Measurements from ENCODE around the gene AP1S1. TPM values are rescaled to one million over a fixed set of nuclear protein-coding genes. Genes with fewer than 3 reads are reported as not detected.

Gene AP1S1
- total and polyA plus RNA-seq, 2 donors (not counting 1 experiment from before 2014, with no cell fraction given): 10.3 to 16.3 TPM

- POLR2A ChIA-PET: no interaction called here
- no peak overlapping the region for H3K27ac Mint-ChIP-seq
- WGBS (ENCODE audit: insufficient coverage): 100% methylated on average over 4 of the region's 5 CpGs
Observed at GRCh38 chr7:101111261-101111660, 43.0 kb upstream of the AP1S1 start.

GRCh38 chr7:101112233-101112632 lies 42.0 kb upstream of the AP1S1 start:
- peaks cover 0 to 3% (median 0%) of the 10 kb centered on the region in 3 donors for H3K9me3 ChIP-seq (ENCODE audit: control extremely low read depth in 1 of 3, control insufficient read depth in 2 of 3, insufficient read depth in 1 of 3, low read length in 2 of 3)
- H3K27me3 Mint-ChIP-seq: peaks cover 14% of the 10 kb centered on the region

More at GRCh38 chr7:101111261-101111660, 43.0 kb upstream of the AP1S1 start:
- Histone ChIP-seq H2AFZ (ENCODE audit: insufficient read depth, low read depth, low read length, poor library complexity, severe bottlenecking) (no peak overlapping the region), H3K4me1 (ENCODE audit: control insufficient read depth in 2 of 2, insufficient read depth in 2 of 2, low read length in 2 of 2) (no peaks in the 10 kb centered on the region), H3K4me2 (replicated peaks; ENCODE audit: low read depth, low read length, poor library complexity, severe bottlenecking) (no peak overlapping the region), H3K36me3 (replicated peaks in 1 of 2; ENCODE audit: control extremely low read depth in 1 of 2, control insufficient read depth in 1 of 2, extremely low read depth in 1 of 2, insufficient read depth in 2 of 2, low read length in 1 of 2) (no peaks in the 10 kb centered on the region), H3K4me3 (ENCODE audit: control extremely low read depth in 1 of 5, extremely low read depth in 1 of 5, insufficient read depth in 1 of 5, low read depth in 2 of 5, low read length in 4 of 5) (no peak overlapping the region), H3K79me2 (ENCODE audit: control insufficient read depth, insufficient read depth, low read length) (no peaks in the 10 kb centered on the region), H3K27ac (ENCODE audit: low read length in 2 of 2) (no peak overlapping the region), H3K9me3 (ENCODE audit: control extremely low read depth in 1 of 3, control insufficient read depth in 2 of 3, insufficient read depth in 1 of 3, low read length in 2 of 3) (peaks cover 0 to 3% (median 0%) of the 10 kb centered on the region in 3 donors), H3K9ac (ENCODE audit: low read length) (no peak overlapping the region), H4K20me1 (ENCODE audit: control insufficient read depth, insufficient read depth, low read length, poor library complexity, severe bottlenecking) (no peaks in the 10 kb centered on the region), H3K27me3 (replicated peaks in 1 of 4; ENCODE audit: control extremely low read depth in 1 of 4, control insufficient read depth in 3 of 4, insufficient read depth in 4 of 4, low read length in 3 of 4) (no peaks in the 10 kb centered on the region)
- TF ChIP-seq CTCF (IDR thresholded peaks at IDR 0.05) (no peak), EZH2 (IDR thresholded peaks at IDR 0.05; ENCODE audit: borderline replicate concordance, insufficient read depth, low read depth, low read length, poor library complexity, severe bottlenecking) (no peak)
- intact Hi-C loops (cut with micrococcal nuclease): no loop called here
- H3K27me3 Mint-ChIP-seq: peaks cover 15% of the 10 kb centered on the region
- ATAC-seq (ENCODE audit: low read depth) (no peak), DNase-seq (no peak)
- no peak overlapping the region for H3K4me3 Mint-ChIP-seq
- CTCF ChIA-PET: interaction anchor here (1.2 kb wide), 1 partner anchor 81 kb away, joined by 3 read pairs; no protein-coding TSS in a partner anchor
- no peaks in the 10 kb centered on the region for H3K4me1 Mint-ChIP-seq
- no peaks in the 10 kb centered on the region for H3K9me3 Mint-ChIP-seq (ENCODE audit: insufficient read depth)

More at GRCh38 chr7:101112233-101112632, 42.0 kb upstream of the AP1S1 start:
- ChIA-PET CTCF (interaction anchor here (1.2 kb wide), 1 partner anchor 80 kb away, joined by 3 read pairs; no protein-coding TSS in a partner anchor), POLR2A (no interaction called here)
- intact Hi-C loops (cut with micrococcal nuclease): no loop called here
- no peak for TF ChIP-seq EZH2 (IDR thresholded peaks at IDR 0.05; ENCODE audit: borderline replicate concordance, insufficient read depth, low read depth, low read length, poor library complexity, severe bottlenecking)
- TF ChIP-seq CTCF (IDR thresholded peaks at IDR 0.05): no peak
- H3K9ac ChIP-seq (ENCODE audit: low read length): no peak overlapping the region
- DNase-seq (no peak), ATAC-seq (ENCODE audit: low read depth) (no peak)
- H3K4me3 ChIP-seq (ENCODE audit: control extremely low read depth in 1 of 5, extremely low read depth in 1 of 5, insufficient read depth in 1 of 5, low read depth in 2 of 5, low read length in 4 of 5): no peak overlapping the region
- H3K4me3 Mint-ChIP-seq: no peak overlapping the region
- no peak overlapping the region for H3K27ac ChIP-seq (ENCODE audit: low read length in 2 of 2)
- no peak overlapping the region for H3K27ac Mint-ChIP-seq
- H3K4me1 Mint-ChIP-seq: no peaks in the 10 kb centered on the region
- H3K9me3 Mint-ChIP-seq (ENCODE audit: insufficient read depth): no peaks in the 10 kb centered on the region
- no peaks in the 10 kb centered on the region for H3K4me1 ChIP-seq (ENCODE audit: control insufficient read depth in 2 of 2, insufficient read depth in 2 of 2, low read length in 2 of 2)
- H3K36me3 ChIP-seq (replicated peaks in 1 of 2; ENCODE audit: control extremely low read depth in 1 of 2, control insufficient read depth in 1 of 2, extremely low read depth in 1 of 2, insufficient read depth in 2 of 2, low read length in 1 of 2): no peaks in the 10 kb centered on the region
- WGBS (ENCODE audit: insufficient coverage): 85% methylated on average over 10 of the region's 11 CpGs
- H2AFZ ChIP-seq (ENCODE audit: insufficient read depth, low read depth, low read length, poor library complexity, severe bottlenecking): no peak overlapping the region
- no peaks in the 10 kb centered on the region for H3K79me2 ChIP-seq (ENCODE audit: control insufficient read depth, insufficient read depth, low read length)
- no peaks in the 10 kb centered on the region for H4K20me1 ChIP-seq (ENCODE audit: control insufficient read depth, insufficient read depth, low read length, poor library complexity, severe bottlenecking)
- no peaks in the 10 kb centered on the region for H3K27me3 ChIP-seq (replicated peaks in 1 of 4; ENCODE audit: control extremely low read depth in 1 of 4, control insufficient read depth in 3 of 4, insufficient read depth in 4 of 4, low read length in 3 of 4)
- no peak overlapping the region for H3K4me2 ChIP-seq (replicated peaks; ENCODE audit: low read depth, low read length, poor library complexity, severe bottlenecking)
